Measurements from ENCODE around the gene RBM4B.

DNA sequence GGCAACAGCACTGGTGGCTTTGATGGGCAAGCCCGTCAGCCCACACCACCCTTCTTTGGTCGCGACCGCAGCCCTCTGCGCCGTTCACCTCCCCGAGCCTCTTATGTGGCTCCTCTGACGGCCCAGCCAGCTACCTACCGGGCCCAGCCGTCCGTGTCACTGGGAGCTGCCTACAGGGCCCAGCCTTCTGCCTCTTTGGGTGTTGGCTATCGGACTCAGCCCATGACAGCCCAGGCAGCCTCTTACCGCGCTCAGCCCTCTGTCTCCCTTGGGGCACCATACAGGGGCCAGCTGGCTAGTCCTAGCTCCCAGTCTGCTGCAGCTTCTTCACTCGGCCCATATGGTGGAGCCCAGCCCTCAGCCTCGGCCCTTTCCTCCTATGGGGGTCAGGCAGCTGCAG is 53.2 kb downstream of the RBM4B start:
- TF ChIP-seq RAD21 (IDR thresholded peaks at IDR 0.05; ENCODE audit: low read depth): no peak
- no peak for TF ChIP-seq YY1 (IDR thresholded peaks at IDR 0.05; ENCODE audit: low read depth)

Measured in Ishikawa (cell line).